GM19025 (cell line): ENCODE measurements around the gene CORO2A.
"Not testable (repeated sequence)": the region's sequence is repeated elsewhere in the genome, so short reads cannot be mapped to it uniquely, and the experiment has no call there.

ENCODE experiments used
- ATAC-seq: cut with Tn5 transposase; IDR thresholded peaks from one replicate; pipeline ENCODE4 v1.9.1; 2021; ENCODE audit warnings: mild to moderate bottlenecking, low read depth, moderate library complexity; ENCODE audit not compliant: unreplicated experiment

The CORO2A gene

GRCh38 chr9:98091735-98092612 is 100.5 kb downstream of the CORO2A start:
- no peak for ATAC-seq

GRCh38 chr9:98090674-98091073 is 101.8 kb downstream of the CORO2A start:
- not testable (repeated sequence) for ATAC-seq

- ATAC-seq, result no peak
These were observed 104.8 kb downstream of the CORO2A start for GRCh38 chr9:98087420-98088354.

- ATAC-seq, result no peak
These were observed 106.0 kb downstream of the CORO2A start for GRCh38 chr9:98086461-98086860.

GRCh38 chr9:98085944-98086343 is 106.5 kb downstream of the CORO2A start:
- ATAC-seq, result no peak

- ATAC-seq, result no peak
These were observed 107.4 kb downstream of the CORO2A start for GRCh38 chr9:98085058-98085457.

GRCh38 chr9:98084396-98084795 is 108.0 kb downstream of the CORO2A start:
- no peak for ATAC-seq

- ATAC-seq, result no peak
These were observed 108.8 kb downstream of the CORO2A start for GRCh38 chr9:98083566-98084183.

- ATAC-seq, result no peak
These were observed 109.4 kb downstream of the CORO2A start for GRCh38 chr9:98083061-98083501.

GRCh38 chr9:98081477-98082219 is 110.8 kb downstream of the CORO2A start:
- ATAC-seq, result no peak

- no peak for ATAC-seq
These were observed 111.7 kb downstream of the CORO2A start for GRCh38 chr9:98080780-98081179.

GRCh38 chr9:98080326-98080725 is 112.1 kb downstream of the CORO2A start:
- no peak for ATAC-seq

- no peak for ATAC-seq
These were observed 113.5 kb downstream of the CORO2A start for GRCh38 chr9:98078895-98079294.

GRCh38 chr9:98076514-98076890 is 115.9 kb downstream of the CORO2A start:
- ATAC-seq, result not testable (repeated sequence)

- no peak for ATAC-seq
These were observed 117.1 kb downstream of the CORO2A start for GRCh38 chr9:98075332-98075805.

GRCh38 chr9:98074115-98074990 is 118.1 kb downstream of the CORO2A start:
- no peak for ATAC-seq

GRCh38 chr9:98071737-98072136 is 120.7 kb downstream of the CORO2A start:
- ATAC-seq, result no peak
